Naive B cell (primary cell): ENCODE data around the gene TRIM7. TPM values are rescaled to one million over a fixed set of nuclear protein-coding genes. Genes with fewer than 3 reads are reported as not detected.

Experiments
- ATAC-seq, 2 donors: fragments of 150-1000 bp; cut with Tn5 transposase; 2 replicates each; pipeline ENCODE4 v1.10.0; 2021; ENCODE audit warnings: low read depth in 2 of 2, mild to moderate bottlenecking in 2 of 2, moderate library complexity in 2 of 2
- DNase-seq: peaks from one replicate; pipeline ENCODE4 v3.0.0; 2022
- H3K27ac Mint-ChIP-seq, 6 donors: one replicate each; pipeline ENCODE4 v1.8.0; 2020 to 2022; ENCODE audit warnings: mild to moderate bottlenecking in 6 of 6, mixed read lengths in 6 of 6, moderate library complexity in 5 of 6, inconsistent platforms in 2 of 6
- H3K27me3 Mint-ChIP-seq, 3 donors: one replicate each; pipeline ENCODE4 v1.8.0; 2021 to 2022; ENCODE audit warnings: mixed read lengths in 3 of 3, mild to moderate bottlenecking in 1 of 3
- H3K36me3 Mint-ChIP-seq, 2 donors: one replicate each; pipeline ENCODE4 v1.8.0; 2020 to 2022; ENCODE audit warnings: mixed read lengths in 2 of 2, inconsistent platforms in 1 of 2, mild to moderate bottlenecking in 1 of 2
- H3K4me1 Mint-ChIP-seq, 3 donors: one replicate each; pipeline ENCODE4 v1.8.0; 2020 to 2022; ENCODE audit warnings: mixed read lengths in 3 of 3, inconsistent platforms in 1 of 3, mild to moderate bottlenecking in 1 of 3, moderate library complexity in 1 of 3
- H3K4me3 Mint-ChIP-seq, 8 donors: one replicate each; pipeline ENCODE4 v1.8.0; 2020 to 2022; ENCODE audit warnings: mild to moderate bottlenecking in 8 of 8, mixed read lengths in 8 of 8, moderate library complexity in 8 of 8, inconsistent platforms in 2 of 8
- H3K9me3 Mint-ChIP-seq, 7 donors: one replicate each; pipeline ENCODE4 v1.8.0; 2020 to 2022; ENCODE audit warnings: mixed read lengths in 7 of 7, mild to moderate bottlenecking in 5 of 7, inconsistent platforms in 2 of 7, moderate library complexity in 1 of 7
- polyA plus RNA-seq, 6 donors: library from polyadenylated mRNA; unstranded; fragments of 300-500 nt; fragmentation: Illumina TruSeq; gene quantifications; one replicate each; pipeline ENCODE4 v1.2.3, GENCODE V29; 2021; ENCODE audit warnings: low read depth in 6 of 6

Gene TRIM7
- polyA plus RNA-seq, 6 donors from 2014 or later: 0.09 to 0.27 (median 0.24) TPM; not detected in 3

DNA sequence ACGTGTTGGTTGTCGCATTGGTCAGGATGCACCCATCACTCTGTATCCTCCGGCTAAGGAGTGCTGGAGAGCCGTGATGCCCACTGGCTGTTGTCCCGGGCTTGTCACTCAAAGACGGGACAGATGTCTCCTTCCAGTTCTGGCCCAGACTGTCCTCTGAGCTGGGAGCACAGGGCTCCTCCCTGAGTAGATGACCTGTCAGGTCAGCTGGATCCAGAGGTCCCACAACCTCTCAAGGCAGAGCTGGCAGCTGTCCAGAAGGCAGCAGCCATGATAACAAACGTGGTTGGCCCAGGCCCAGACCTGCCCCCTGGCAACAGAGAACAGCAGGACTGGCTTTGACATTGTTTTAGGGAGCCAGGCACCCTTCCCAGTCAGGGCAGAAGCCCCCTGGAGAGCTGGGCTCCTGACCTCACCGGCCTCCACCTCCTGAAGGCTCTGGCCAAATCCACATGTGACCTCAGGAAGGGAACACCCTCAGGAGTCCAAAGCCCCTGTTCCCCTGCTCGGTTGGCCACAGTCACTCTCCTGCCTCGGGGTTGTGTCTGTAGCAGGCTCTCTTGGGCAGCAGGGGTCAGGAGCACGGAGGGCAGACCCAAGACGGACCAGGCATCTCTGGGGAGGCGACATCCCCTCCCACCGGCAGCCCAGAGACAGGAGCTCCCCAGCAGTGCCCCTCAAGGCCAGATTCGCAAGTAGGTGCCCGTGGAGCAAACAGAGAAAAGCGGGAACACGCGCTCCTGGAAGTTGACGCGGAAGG lies 10.3 kb downstream of the TRIM7 start:
- Mint-ChIP-seq H3K9me3 (peaks cover 0 to 8% (median 1%) of the 10 kb centered on the region in 7 donors), H3K4me3 (peak overlapping the region in 1 of 8 donors; percentile 9), H3K27ac (no peak overlapping the region), H3K27me3 (peaks cover 0 to 10% (median 8%) of the 10 kb centered on the region in 3 donors), H3K36me3 (peaks cover 0 to 6% of the 10 kb centered on the region in 2 donors), H3K4me1 (peaks cover 33 to 47% (median 47%) of the 10 kb centered on the region in 3 donors)
- no peak for DNase-seq
- ATAC-seq: no peak

DNA sequence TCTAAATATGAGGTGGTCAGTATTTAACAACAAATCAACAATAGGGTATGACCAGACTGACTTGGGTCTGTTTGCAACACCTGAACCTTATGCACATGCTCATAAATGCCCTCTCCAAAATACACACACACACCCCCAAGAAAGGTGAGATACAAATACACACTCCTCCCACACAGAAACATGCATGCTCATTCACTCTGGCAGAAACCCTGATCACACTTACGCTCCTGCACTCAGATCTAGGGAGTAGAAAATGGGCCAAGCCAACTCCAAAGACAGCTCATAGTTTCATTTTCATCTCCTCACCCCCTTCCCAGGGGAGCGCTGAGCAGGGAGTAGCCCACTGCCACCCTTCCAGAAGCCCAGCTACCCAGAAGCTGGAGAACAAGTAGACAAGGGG lies 11.3 kb downstream of the TRIM7 start:
- DNase-seq (no peak), ATAC-seq (no peak)
- H3K4me1 Mint-ChIP-seq: peaks cover 28 to 44% (median 40%) of the 10 kb centered on the region in 3 donors
- peaks cover 0 to 11% (median 10%) of the 10 kb centered on the region in 3 donors for H3K27me3 Mint-ChIP-seq
- H3K9me3 Mint-ChIP-seq: peaks cover 0 to 13% (median 1%) of the 10 kb centered on the region in 7 donors
- peak overlapping the region in 4 of 8 donors; percentile 18 to 99 (median 98) for H3K4me3 Mint-ChIP-seq
- peaks cover 0 to 8% of the 10 kb centered on the region in 2 donors for H3K36me3 Mint-ChIP-seq
- peak overlapping the region in 1 of 6 donors; percentile 5 for H3K27ac Mint-ChIP-seq

DNA sequence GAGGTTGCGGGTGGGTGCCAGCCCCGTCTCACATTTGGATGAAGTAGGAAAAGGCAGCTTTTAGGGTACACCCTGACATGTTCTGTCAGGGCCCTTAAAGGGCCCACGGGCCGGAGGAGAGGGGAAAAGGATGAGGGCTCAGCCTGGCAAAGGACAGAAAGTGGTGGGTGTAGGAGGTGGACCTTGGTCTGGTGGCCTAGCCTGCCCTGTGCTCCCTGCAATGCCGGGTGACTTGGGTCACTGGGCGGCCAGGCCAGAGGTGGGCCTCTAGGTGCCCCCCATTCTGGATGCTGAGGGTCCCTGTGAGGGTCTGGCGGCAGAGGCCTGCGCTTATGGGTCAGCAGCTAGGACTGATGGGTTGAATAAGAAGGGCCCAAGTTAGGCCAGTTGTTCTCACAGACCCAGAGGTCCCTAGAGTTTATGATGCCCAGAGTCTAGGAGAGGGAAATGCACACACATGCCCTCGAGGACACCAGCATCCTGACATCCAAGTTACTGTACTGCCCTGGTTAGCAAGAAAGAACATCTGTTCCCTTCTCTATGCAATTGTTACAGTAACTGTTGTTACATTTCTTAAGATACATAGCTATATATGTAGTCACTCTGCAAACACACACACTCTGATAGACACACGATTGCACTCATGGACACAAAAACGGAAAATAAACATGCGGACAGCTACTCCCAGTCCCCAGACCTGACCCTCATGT lies 12.5 kb downstream of the TRIM7 start:
- Mint-ChIP-seq H3K27me3 (peaks cover 0 to 16% (median 10%) of the 10 kb centered on the region in 3 donors), H3K4me1 (peaks cover 38 to 47% (median 46%) of the 10 kb centered on the region in 3 donors), H3K36me3 (peaks cover 0 to 12% of the 10 kb centered on the region in 2 donors), H3K9me3 (peaks cover 0 to 23% (median 1%) of the 10 kb centered on the region in 7 donors), H3K27ac (peak overlapping the region; percentile 86 to 100 (median 100)), H3K4me3 (peak overlapping the region; percentile 96 to 99 (median 97))
- ATAC-seq (no peak), DNase-seq (no peak)

DNA sequence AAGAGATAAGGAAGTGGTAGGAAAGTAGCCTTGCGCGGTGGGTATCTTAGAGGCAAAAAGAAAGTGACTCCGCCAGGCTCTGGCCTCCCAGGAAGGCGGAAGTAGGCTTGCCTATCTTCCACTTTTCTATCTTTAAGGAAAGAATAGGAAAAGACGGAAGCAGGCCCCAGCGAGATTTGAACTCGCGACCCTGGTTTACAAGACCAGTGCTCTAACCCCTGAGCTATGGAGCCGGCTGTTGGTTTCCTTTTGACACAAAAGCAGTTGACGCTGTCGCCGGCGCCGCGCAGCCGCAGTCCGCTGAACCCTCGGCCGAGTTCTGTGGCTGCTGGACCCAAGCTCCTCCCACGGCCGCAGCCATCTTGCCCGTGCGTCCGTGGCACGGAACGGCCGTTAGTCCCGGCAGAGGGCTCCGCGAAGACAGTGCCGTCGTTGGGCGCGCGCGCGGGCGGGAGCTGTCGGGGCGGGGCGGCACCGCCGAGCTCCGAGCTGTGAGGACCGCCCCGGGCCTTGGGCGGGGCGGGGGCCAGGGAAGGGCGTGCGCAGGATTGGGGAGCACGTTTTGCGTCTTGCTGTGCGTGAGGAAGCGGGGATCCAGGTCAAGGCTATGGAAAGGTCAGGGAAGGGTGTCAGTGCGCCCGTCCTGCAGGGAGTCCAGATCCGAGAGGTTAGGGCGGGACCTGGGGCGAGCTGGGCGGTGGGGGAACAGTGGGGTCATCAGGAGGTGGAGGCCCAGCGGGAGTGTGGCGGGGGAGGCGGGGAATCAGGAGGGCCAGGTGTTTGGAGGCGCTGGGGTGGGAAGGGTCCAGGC lies 13.3 kb downstream of the TRIM7 start:
- ATAC-seq (peak; percentile 58 to 64), DNase-seq (peak; percentile 97)
- Mint-ChIP-seq H3K27me3 (peaks cover 0 to 16% (median 10%) of the 10 kb centered on the region in 3 donors), H3K27ac (peak overlapping the region; percentile 90 to 100 (median 100)), H3K9me3 (peaks cover 0 to 23% (median 1%) of the 10 kb centered on the region in 7 donors), H3K4me3 (peak overlapping the region; percentile 96 to 99 (median 97)), H3K36me3 (peaks cover 0 to 12% of the 10 kb centered on the region in 2 donors), H3K4me1 (peaks cover 38 to 47% (median 42%) of the 10 kb centered on the region in 3 donors)

DNA sequence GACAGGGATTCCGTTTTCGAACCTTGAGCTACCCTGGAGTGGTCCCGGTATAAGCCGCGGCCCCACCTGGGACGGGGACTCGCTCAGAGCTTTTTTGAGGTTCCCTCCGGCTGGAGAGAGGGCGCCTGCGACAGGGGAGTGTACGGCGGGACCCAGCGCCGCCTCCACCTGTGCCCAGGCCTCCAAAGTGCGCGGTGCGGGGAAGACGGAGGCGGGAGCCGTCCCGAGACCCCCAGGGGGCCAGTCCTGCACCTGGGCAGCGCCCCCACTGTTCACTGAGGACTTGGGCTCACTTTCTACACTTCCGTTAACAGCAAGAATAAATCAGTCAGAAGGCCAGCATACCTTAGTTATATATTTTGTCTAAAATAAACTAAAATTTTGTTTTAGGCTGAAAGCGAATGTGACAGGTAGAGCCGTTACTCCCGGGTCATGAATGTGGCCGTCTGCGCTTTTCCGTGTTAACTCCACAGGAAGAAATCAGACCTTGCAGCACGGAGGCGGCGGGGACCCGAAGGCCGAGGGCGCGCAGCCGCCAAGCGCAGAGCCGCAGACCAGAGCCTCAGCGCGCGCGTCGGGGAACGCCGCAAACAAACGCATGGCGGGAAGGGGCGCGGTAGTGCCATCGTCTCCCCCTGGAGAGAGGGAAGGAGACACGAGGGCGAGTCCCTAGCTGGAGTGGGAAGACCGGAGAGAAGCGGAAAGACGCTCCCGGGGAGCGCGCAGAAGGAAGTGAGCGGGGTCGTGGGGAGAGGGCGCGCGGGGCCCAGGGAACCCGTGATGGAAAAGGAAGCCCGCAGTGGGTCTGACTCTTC lies 14.1 kb downstream of the TRIM7 start:
- Mint-ChIP-seq H3K4me3 (peak overlapping the region; percentile 96 to 99 (median 97)), H3K36me3 (peaks cover 0 to 12% of the 10 kb centered on the region in 2 donors), H3K4me1 (peaks cover 40 to 47% (median 44%) of the 10 kb centered on the region in 3 donors), H3K27ac (peak overlapping the region; percentile 90 to 100 (median 100)), H3K27me3 (peaks cover 0 to 16% (median 10%) of the 10 kb centered on the region in 3 donors), H3K9me3 (peaks cover 0 to 23% (median 1%) of the 10 kb centered on the region in 7 donors)
- ATAC-seq: peak; percentile 11 to 15
- DNase-seq: peak; percentile 59

DNA sequence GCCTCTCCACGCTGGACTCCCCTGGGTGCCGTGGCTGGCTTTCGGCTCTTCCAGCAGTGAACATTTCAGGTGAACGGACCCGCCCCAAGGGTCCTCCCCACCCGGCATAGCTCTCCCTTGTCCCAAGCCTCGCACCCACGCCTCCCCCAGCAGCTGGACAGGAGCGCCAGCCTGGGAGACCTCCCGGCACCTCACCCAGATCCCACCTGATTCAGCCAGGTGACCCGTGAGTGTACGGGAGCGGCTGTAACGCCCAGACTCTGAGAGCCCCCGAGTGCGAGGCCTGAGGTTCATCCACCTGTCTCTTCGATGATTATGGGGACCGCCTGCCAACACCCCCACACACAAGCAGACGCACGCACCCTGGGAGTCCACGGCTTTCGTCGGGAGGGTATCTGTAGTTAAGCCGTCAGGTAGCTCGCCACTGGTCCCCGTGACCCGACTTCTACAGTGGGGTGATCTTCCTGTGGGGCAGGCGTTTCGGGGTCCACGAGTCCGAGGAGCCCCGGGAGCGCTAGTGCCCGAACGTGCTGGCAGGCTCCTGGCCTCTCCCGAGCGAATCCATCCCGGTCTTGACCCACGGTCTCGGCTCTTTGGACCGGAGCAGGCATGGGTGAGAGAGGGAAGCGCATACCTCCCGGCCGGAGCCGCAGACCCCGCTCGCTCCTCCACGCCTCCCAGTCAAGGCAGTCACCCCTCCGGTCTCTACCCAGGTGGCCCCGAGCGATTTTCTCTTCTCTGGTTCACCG lies 14.9 kb downstream of the TRIM7 start:
- peak overlapping the region; percentile 96 to 99 (median 97) for H3K4me3 Mint-ChIP-seq
- peaks cover 0 to 23% (median 1%) of the 10 kb centered on the region in 7 donors for H3K9me3 Mint-ChIP-seq
- H3K4me1 Mint-ChIP-seq: peaks cover 46 to 48% (median 47%) of the 10 kb centered on the region in 3 donors
- peak overlapping the region; percentile 72 to 100 (median 96) for H3K27ac Mint-ChIP-seq
- DNase-seq (peak; percentile 46), ATAC-seq (no peak)
- H3K27me3 Mint-ChIP-seq: peaks cover 0 to 16% (median 10%) of the 10 kb centered on the region in 3 donors
- H3K36me3 Mint-ChIP-seq: peaks cover 0 to 12% of the 10 kb centered on the region in 2 donors

DNA sequence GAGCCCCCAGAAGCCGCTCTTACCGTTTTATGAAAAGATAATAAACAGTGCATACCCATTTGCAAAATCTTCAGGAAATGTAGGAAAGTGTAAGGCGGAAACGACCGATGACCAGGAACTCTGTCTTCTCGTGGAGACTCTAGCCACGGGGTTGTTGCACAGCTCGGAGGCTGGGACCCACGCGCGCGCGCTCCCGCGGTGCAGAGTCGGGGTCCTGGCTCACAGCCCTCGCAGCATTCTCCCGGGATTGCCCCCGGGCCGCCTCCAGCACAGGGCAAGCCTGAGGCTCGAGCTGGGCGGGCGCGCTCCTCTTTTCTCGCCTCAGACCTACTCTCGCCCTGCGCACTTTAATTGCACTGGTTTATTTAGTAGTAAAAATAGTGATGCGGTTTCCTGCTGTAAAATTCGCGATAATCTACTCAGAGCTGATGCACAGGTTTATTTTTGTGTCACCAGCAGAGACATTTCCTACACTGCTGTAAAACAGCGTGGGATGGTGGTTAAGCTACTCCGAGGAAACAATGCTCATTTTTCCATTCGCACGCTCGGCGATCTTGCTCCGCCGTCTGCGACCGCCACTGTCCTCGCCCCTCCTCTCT lies 15.5 kb downstream of the TRIM7 start:
- ATAC-seq (peak; percentile 9 to 12), DNase-seq (peak; percentile 53)
- peaks cover 0 to 23% (median 1%) of the 10 kb centered on the region in 7 donors for H3K9me3 Mint-ChIP-seq
- H3K27ac Mint-ChIP-seq: peak overlapping the region; percentile 88 to 100 (median 100)
- peaks cover 48 to 53% (median 49%) of the 10 kb centered on the region in 3 donors for H3K4me1 Mint-ChIP-seq
- H3K27me3 Mint-ChIP-seq: peaks cover 0 to 16% (median 10%) of the 10 kb centered on the region in 3 donors
- peaks cover 0 to 12% of the 10 kb centered on the region in 2 donors for H3K36me3 Mint-ChIP-seq
- H3K4me3 Mint-ChIP-seq: peak overlapping the region; percentile 96 to 99 (median 97)

DNA sequence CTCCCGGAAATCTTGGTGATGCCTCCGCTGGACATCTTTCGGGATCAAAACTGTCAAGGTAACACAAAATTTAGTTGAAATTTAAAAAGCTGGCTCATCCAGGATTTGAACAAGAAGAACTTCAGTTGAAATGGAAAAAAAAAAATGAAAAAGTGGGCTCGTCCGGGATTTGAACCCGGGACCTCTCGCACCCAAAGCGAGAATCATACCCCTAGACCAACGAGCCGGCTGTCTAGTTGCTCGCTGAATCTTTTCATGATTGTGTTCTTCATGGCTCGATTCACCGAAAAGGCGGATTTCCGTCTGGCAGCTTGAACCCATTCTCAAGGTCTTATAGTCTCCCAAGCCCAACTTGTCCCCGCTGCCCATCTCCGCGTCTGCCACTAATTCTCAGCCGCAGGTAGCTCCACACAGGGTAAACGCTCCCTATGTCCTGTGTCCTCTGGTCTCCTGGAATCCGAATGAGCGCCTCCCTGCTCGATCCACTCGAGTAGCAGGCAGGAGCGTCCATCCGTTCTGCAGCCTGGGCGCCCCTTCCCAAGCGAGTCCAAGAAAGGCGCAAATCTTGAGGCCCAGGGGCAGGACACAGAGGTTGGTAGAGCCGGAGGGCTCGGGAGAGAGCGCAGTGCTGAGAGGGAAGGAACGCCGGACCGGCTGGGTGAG lies 16.2 kb downstream of the TRIM7 start:
- peak overlapping the region; percentile 96 to 100 (median 100) for H3K27ac Mint-ChIP-seq
- peak; percentile 78 for DNase-seq
- peak; percentile 8 to 10 for ATAC-seq
- peaks cover 0 to 23% (median 1%) of the 10 kb centered on the region in 7 donors for H3K9me3 Mint-ChIP-seq
- peaks cover 0 to 12% of the 10 kb centered on the region in 2 donors for H3K36me3 Mint-ChIP-seq
- H3K4me3 Mint-ChIP-seq: peak overlapping the region; percentile 96 to 99 (median 97)
- peaks cover 52 to 57% (median 55%) of the 10 kb centered on the region in 3 donors for H3K4me1 Mint-ChIP-seq
- H3K27me3 Mint-ChIP-seq: peaks cover 0 to 16% (median 10%) of the 10 kb centered on the region in 3 donors

DNA sequence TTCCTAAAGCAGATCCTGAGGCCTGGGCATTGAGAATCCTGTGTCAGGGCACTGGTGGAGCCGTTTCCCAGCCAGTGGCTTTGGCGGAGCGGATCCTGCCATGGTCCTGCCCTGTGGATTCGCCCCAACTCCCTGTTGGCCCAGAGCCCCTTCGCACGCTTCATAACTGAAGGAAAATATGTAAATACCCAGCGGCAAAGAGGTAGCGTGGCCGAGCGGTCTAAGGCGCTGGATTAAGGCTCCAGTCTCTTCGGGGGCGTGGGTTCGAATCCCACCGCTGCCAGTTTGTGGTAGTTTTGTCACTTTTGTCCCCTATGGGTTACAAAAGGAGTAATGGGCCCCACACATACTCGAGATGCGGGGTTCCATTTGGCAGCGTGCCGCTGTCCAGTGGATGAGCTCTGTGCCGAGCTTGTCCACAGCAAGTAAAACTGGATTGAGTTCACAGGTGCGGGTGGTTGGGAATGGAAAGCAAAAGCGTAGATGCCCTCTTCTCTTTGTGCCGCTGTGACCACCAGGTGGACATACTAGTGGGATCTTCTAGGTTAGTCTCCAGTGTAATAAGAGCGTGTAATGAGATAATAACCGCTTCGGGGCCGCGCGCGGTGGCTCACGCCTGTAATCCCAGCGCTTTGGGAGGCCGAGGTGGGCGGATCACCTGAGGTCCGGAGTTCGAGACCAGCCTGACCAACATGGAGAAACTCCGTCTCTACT lies 17.3 kb downstream of the TRIM7 start:
- Mint-ChIP-seq H3K27ac (peak overlapping the region; percentile 82 to 100 (median 100)), H3K36me3 (peaks cover 0 to 12% of the 10 kb centered on the region in 2 donors), H3K4me3 (peak overlapping the region; percentile 96 to 99 (median 97)), H3K27me3 (peaks cover 0 to 16% (median 10%) of the 10 kb centered on the region in 3 donors), H3K4me1 (peaks cover 52 to 55% (median 54%) of the 10 kb centered on the region in 3 donors), H3K9me3 (peaks cover 0 to 23% (median 1%) of the 10 kb centered on the region in 7 donors)
- ATAC-seq: no peak
- DNase-seq: peak; percentile 53

DNA sequence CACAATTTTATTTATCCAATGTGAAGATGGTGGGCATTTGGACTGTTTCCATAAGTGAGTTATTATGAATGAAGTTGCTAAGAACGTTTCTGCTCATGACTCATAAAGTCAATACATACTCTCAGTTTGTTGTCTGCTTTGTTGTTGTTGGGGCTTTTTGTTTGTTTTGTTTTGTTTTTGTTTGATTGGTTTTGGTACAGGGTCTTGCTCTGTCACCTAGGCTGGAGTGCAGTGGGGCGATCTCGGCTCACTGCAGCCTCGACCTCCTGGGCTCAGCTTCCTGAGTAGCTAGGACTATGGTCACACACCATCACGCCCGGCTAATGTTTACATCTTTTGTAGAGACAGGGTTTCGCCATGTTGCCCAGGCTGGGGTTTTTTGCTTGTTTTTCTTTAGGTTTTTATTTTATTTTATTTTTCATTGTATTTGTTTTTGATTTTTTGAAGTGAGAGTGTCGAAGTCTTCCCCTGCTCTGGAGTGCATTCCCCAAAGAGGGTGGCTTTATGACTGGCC lies 18.0 kb downstream of the TRIM7 start:
- peak overlapping the region; percentile 35 to 99 (median 69) for H3K4me3 Mint-ChIP-seq
- peaks cover 0 to 12% of the 10 kb centered on the region in 2 donors for H3K36me3 Mint-ChIP-seq
- peaks cover 0 to 23% (median 1%) of the 10 kb centered on the region in 7 donors for H3K9me3 Mint-ChIP-seq
- peaks cover 52 to 54% (median 53%) of the 10 kb centered on the region in 3 donors for H3K4me1 Mint-ChIP-seq
- H3K27ac Mint-ChIP-seq: peak overlapping the region; percentile 76 to 100 (median 99)
- ATAC-seq (no peak), DNase-seq (no peak)
- peaks cover 0 to 16% (median 11%) of the 10 kb centered on the region in 3 donors for H3K27me3 Mint-ChIP-seq
